SK-N-SH treated with all-trans-retinoic acid at 6 μM for 48 hours (cell line): ENCODE measurements around the gene ZNF460.

Experiments used
- ARNTL ChIP-seq: fragments of 450-650 bp; formaldehyde crosslinking; IDR thresholded peaks from 2 replicates; pipeline ENCODE4 v1.5.0; 2020; ENCODE audit warnings: low read depth, mild to moderate bottlenecking, moderate library complexity, borderline replicate concordance
- BACH2 ChIP-seq: fragments of 250-450 bp; sonication (Bioruptor Pico); IDR thresholded peaks from 2 replicates; pipeline ENCODE4 v1.9.0; 2021; ENCODE audit warnings: mild to moderate bottlenecking, borderline replicate concordance
- ESRRG ChIP-seq: fragments of 250-450 bp; sonication (Bioruptor Pico); IDR thresholded peaks from 2 replicates; pipeline ENCODE4 v1.6.1; 2021; ENCODE audit warnings: mild to moderate bottlenecking
- GLIS3 ChIP-seq: fragments of 250-450 bp; sonication (Bioruptor Pico); IDR thresholded peaks from 2 replicates; pipeline ENCODE4 v1.5.0; 2020; ENCODE audit warnings: mild to moderate bottlenecking, moderate library complexity
- ISL1 ChIP-seq: fragments of 250-450 bp; sonication (Bioruptor Pico); IDR thresholded peaks from 2 replicates; pipeline ENCODE4 v2.1.2; 2022; ENCODE audit warnings: mild to moderate bottlenecking, moderate library complexity
- OSR1 ChIP-seq: fragments of 250-450 bp; sonication (Bioruptor Pico); IDR thresholded peaks from 2 replicates; pipeline ENCODE4 v1.8.0; 2022; ENCODE audit warnings: moderate library complexity, mild to moderate bottlenecking, inconsistent platforms
- RARB ChIP-seq: fragments of 250-450 bp; sonication (Bioruptor Pico); IDR thresholded peaks from 2 replicates; pipeline ENCODE4 v1.8.0; 2021; ENCODE audit warnings: mild to moderate bottlenecking, moderate library complexity
- SNAI2 ChIP-seq: fragments of 250-450 bp; sonication (Bioruptor Pico); IDR thresholded peaks from 2 replicates; pipeline ENCODE4 v1.5.0; 2020; ENCODE audit warnings: mild to moderate bottlenecking, moderate library complexity
- TCF4 ChIP-seq: fragments of 250-450 bp; sonication (Bioruptor Pico); IDR thresholded peaks from 2 replicates; pipeline ENCODE4 v1.8.0; 2021; ENCODE audit warnings: mild to moderate bottlenecking, moderate library complexity, borderline replicate concordance
- ZC3H10 ChIP-seq: fragments of 250-450 bp; sonication (Bioruptor Pico); IDR thresholded peaks from 2 replicates; pipeline ENCODE4 v1.5.1; 2021; ENCODE audit warnings: mild to moderate bottlenecking, moderate library complexity
- ZNF8 ChIP-seq: fragments of 450-650 bp; formaldehyde crosslinking; IDR thresholded peaks from 2 replicates; pipeline ENCODE4 v1.5.0; 2020; ENCODE audit warnings: mild to moderate bottlenecking, moderate library complexity
- TF ChIP-seq, protein P1 (sequence below): fragments of 250-450 bp; sonication (Bioruptor Pico); IDR thresholded peaks from 2 replicates; pipeline ENCODE4 v1.5.1; 2020; ENCODE audit warnings: low read depth, mild to moderate bottlenecking, moderate library complexity
- TF ChIP-seq, protein P2 (sequence below): fragments of 250-450 bp; sonication (Bioruptor Pico); IDR thresholded peaks from 2 replicates; pipeline ENCODE4 v1.5.0; 2020; ENCODE audit warnings: mild to moderate bottlenecking, moderate library complexity
- TF ChIP-seq, protein P3 (sequence below): fragments of 250-450 bp; sonication (Bioruptor Pico); IDR thresholded peaks from 2 replicates; pipeline ENCODE4 v1.8.0; 2021; ENCODE audit warnings: low read depth, mild to moderate bottlenecking, moderate library complexity, borderline replicate concordance

DNA sequence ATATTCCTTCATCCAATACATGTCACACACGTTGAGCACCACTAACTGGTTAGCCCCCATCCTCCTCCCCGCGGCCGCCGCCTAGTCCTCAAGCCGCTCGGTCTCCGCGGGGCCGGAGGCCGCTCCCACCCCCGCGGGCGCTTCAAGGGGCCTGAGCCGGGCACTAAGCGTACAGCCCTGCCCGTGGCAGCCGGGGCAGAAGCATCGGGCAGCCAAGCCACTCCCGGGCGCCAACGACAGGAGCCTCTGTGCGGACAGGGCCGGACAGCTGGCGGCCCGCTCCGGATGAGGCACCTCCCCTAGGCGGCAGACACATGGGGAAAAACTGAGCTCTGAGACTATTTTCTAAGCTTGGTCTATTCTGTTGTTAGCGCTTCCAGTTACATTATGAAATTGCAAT lies 37.2 kb downstream of the ZNF460 start:
- no peak for TF ChIP-seq RARB (CRISPR knock-in tag)
- TF ChIP-seq ESRRG (CRISPR knock-in tag), result no peak
- TF ChIP-seq ARNTL (CRISPR knock-in tag), result no peak
- TF ChIP-seq, protein P1, sequence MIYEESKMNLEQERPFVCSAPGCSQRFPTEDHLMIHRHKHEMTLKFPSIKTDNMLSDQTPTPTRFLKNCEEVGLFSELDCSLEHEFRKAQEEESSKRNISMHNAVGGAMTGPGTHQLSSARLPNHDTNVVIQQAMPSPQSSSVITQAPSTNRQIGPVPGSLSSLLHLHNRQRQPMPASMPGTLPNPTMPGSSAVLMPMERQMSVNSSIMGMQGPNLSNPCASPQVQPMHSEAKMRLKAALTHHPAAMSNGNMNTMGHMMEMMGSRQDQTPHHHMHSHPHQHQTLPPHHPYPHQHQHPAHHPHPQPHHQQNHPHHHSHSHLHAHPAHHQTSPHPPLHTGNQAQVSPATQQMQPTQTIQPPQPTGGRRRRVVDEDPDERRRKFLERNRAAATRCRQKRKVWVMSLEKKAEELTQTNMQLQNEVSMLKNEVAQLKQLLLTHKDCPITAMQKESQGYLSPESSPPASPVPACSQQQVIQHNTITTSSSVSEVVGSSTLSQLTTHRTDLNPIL, result no peak
- TF ChIP-seq TCF4 (CRISPR knock-in tag), result no peak
- TF ChIP-seq GLIS3 (CRISPR knock-in tag), result no peak
- TF ChIP-seq OSR1 (CRISPR knock-in tag), result no peak
- TF ChIP-seq BACH2 (CRISPR knock-in tag), result no peak
- TF ChIP-seq ZNF8 (CRISPR knock-in tag), result no peak
- TF ChIP-seq SNAI2 (CRISPR knock-in tag), result no peak
- no peak for TF ChIP-seq ZC3H10 (CRISPR knock-in tag)
- TF ChIP-seq, protein P2, sequence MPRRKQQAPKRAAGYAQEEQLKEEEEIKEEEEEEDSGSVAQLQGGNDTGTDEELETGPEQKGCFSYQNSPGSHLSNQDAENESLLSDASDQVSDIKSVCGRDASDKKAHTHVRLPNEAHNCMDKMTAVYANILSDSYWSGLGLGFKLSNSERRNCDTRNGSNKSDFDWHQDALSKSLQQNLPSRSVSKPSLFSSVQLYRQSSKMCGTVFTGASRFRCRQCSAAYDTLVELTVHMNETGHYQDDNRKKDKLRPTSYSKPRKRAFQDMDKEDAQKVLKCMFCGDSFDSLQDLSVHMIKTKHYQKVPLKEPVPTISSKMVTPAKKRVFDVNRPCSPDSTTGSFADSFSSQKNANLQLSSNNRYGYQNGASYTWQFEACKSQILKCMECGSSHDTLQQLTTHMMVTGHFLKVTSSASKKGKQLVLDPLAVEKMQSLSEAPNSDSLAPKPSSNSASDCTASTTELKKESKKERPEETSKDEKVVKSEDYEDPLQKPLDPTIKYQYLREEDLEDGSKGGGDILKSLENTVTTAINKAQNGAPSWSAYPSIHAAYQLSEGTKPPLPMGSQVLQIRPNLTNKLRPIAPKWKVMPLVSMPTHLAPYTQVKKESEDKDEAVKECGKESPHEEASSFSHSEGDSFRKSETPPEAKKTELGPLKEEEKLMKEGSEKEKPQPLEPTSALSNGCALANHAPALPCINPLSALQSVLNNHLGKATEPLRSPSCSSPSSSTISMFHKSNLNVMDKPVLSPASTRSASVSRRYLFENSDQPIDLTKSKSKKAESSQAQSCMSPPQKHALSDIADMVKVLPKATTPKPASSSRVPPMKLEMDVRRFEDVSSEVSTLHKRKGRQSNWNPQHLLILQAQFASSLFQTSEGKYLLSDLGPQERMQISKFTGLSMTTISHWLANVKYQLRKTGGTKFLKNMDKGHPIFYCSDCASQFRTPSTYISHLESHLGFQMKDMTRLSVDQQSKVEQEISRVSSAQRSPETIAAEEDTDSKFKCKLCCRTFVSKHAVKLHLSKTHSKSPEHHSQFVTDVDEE (CRISPR knock-in tag), result no peak
- TF ChIP-seq, protein P3, sequence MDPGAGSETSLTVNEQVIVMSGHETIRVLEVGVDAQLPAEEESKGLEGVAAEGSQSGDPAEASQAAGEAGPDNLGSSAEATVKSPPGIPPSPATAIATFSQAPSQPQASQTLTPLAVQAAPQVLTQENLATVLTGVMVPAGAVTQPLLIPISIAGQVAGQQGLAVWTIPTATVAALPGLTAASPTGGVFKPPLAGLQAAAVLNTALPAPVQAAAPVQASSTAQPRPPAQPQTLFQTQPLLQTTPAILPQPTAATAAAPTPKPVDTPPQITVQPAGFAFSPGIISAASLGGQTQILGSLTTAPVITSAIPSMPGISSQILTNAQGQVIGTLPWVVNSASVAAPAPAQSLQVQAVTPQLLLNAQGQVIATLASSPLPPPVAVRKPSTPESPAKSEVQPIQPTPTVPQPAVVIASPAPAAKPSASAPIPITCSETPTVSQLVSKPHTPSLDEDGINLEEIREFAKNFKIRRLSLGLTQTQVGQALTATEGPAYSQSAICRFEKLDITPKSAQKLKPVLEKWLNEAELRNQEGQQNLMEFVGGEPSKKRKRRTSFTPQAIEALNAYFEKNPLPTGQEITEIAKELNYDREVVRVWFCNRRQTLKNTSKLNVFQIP (CRISPR knock-in tag), result no peak
- no peak for TF ChIP-seq ISL1 (CRISPR knock-in tag)
